HL-60 (cell line): ENCODE measurements around the gene DNAJC27.

ENCODE experiments used
- DNase-seq, 2 experiments: peaks; one replicate each; pipeline ENCODE4 v3.0.0-alpha.2; 2010 to 2020; ENCODE audit warnings: low read depth in 1 of 2, low spot score in 1 of 2
- H3K27ac ChIP-seq: fragments of 250-450 bp; sonication (Bioruptor Pico); replicated peaks from 2 replicates; pipeline ENCODE4 v1.5.1; 2020; ENCODE audit warnings: mild to moderate bottlenecking, moderate library complexity
- H3K27me3 ChIP-seq: fragments of 250-450 bp; sonication (Bioruptor Pico); 2 replicates; pipeline ENCODE4 v1.5.1; 2021; ENCODE audit warnings: mild to moderate bottlenecking, moderate library complexity; ENCODE audit not compliant: insufficient read depth, poor library complexity, severe bottlenecking
- H3K4me3 ChIP-seq: replicated peaks from 2 replicates; pipeline ENCODE4 v1.5.1; 2011; ENCODE audit warnings: mild to moderate bottlenecking, control low read depth, low read length; ENCODE audit not compliant: insufficient read depth
- GABPA ChIP-seq: IDR thresholded peaks from 2 replicates; pipeline ENCODE4 v1.6.1; 2012; ENCODE audit warnings: low read depth
- POLR2AphosphoS5 ChIP-seq: IDR thresholded peaks from 2 replicates; pipeline ENCODE4 v1.6.1; 2012; ENCODE audit warnings: low read depth
- SPI1 ChIP-seq: IDR thresholded peaks from 2 replicates; pipeline ENCODE4 v1.6.1; 2012; ENCODE audit warnings: low read depth, mild to moderate bottlenecking, borderline replicate concordance
- TF ChIP-seq, protein P1 (sequence below): IDR thresholded peaks from one replicate; pipeline ENCODE4 v1.5.1; 2011; ENCODE audit warnings: low read length, control low read depth, inconsistent platforms; ENCODE audit not compliant: insufficient read depth
- TF ChIP-seq, protein P2 (sequence below): IDR thresholded peaks from 2 replicates; pipeline ENCODE4 v1.6.1; 2012; ENCODE audit warnings: low read depth; ENCODE audit not compliant: insufficient replicate concordance

The DNAJC27 gene

GRCh38 chr2:24972315-24972961 is 683 bp upstream of the DNAJC27 start:
- no peaks in the 10 kb centered on the region for H3K27me3 ChIP-seq
- peak overlapping the region; percentile 95 for H3K27ac ChIP-seq
- peak overlapping the region; percentile 83 for H3K4me3 ChIP-seq
- DNase-seq, result peak; percentile 14 to 38
- peak; percentile 7; the same call in 1 of the 2 replicates for TF ChIP-seq POLR2AphosphoS5
- TF ChIP-seq, protein P1, sequence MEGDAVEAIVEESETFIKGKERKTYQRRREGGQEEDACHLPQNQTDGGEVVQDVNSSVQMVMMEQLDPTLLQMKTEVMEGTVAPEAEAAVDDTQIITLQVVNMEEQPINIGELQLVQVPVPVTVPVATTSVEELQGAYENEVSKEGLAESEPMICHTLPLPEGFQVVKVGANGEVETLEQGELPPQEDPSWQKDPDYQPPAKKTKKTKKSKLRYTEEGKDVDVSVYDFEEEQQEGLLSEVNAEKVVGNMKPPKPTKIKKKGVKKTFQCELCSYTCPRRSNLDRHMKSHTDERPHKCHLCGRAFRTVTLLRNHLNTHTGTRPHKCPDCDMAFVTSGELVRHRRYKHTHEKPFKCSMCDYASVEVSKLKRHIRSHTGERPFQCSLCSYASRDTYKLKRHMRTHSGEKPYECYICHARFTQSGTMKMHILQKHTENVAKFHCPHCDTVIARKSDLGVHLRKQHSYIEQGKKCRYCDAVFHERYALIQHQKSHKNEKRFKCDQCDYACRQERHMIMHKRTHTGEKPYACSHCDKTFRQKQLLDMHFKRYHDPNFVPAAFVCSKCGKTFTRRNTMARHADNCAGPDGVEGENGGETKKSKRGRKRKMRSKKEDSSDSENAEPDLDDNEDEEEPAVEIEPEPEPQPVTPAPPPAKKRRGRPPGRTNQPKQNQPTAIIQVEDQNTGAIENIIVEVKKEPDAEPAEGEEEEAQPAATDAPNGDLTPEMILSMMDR, result no peak

DNA sequence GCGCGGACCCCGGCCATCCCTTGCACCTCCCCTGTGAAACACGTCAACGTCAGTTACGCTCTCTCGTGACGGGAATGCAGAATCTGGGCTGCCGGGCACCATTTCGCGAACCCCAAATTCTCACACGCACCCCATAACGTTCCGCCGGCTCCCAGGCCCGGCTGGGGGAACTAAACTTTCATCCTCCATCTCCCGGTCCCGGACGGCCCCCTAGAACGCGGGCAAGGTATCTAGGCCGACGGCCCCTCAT is 544 bp downstream of the DNAJC27 start:
- no peak for TF ChIP-seq GABPA
- TF ChIP-seq SPI1, result no peak
- TF ChIP-seq, protein P1, result no peak
- TF ChIP-seq, protein P2, sequence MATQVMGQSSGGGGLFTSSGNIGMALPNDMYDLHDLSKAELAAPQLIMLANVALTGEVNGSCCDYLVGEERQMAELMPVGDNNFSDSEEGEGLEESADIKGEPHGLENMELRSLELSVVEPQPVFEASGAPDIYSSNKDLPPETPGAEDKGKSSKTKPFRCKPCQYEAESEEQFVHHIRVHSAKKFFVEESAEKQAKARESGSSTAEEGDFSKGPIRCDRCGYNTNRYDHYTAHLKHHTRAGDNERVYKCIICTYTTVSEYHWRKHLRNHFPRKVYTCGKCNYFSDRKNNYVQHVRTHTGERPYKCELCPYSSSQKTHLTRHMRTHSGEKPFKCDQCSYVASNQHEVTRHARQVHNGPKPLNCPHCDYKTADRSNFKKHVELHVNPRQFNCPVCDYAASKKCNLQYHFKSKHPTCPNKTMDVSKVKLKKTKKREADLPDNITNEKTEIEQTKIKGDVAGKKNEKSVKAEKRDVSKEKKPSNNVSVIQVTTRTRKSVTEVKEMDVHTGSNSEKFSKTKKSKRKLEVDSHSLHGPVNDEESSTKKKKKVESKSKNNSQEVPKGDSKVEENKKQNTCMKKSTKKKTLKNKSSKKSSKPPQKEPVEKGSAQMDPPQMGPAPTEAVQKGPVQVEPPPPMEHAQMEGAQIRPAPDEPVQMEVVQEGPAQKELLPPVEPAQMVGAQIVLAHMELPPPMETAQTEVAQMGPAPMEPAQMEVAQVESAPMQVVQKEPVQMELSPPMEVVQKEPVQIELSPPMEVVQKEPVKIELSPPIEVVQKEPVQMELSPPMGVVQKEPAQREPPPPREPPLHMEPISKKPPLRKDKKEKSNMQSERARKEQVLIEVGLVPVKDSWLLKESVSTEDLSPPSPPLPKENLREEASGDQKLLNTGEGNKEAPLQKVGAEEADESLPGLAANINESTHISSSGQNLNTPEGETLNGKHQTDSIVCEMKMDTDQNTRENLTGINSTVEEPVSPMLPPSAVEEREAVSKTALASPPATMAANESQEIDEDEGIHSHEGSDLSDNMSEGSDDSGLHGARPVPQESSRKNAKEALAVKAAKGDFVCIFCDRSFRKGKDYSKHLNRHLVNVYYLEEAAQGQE, result no peak
- no peak for TF ChIP-seq POLR2AphosphoS5
- Histone ChIP-seq H3K4me3 (peak overlapping the region; percentile 83), H3K27ac (peak overlapping the region; percentile 95), H3K27me3 (no peaks in the 10 kb centered on the region)
- DNase-seq, result peak in 1 of 2 experiments; percentile 37

DNA sequence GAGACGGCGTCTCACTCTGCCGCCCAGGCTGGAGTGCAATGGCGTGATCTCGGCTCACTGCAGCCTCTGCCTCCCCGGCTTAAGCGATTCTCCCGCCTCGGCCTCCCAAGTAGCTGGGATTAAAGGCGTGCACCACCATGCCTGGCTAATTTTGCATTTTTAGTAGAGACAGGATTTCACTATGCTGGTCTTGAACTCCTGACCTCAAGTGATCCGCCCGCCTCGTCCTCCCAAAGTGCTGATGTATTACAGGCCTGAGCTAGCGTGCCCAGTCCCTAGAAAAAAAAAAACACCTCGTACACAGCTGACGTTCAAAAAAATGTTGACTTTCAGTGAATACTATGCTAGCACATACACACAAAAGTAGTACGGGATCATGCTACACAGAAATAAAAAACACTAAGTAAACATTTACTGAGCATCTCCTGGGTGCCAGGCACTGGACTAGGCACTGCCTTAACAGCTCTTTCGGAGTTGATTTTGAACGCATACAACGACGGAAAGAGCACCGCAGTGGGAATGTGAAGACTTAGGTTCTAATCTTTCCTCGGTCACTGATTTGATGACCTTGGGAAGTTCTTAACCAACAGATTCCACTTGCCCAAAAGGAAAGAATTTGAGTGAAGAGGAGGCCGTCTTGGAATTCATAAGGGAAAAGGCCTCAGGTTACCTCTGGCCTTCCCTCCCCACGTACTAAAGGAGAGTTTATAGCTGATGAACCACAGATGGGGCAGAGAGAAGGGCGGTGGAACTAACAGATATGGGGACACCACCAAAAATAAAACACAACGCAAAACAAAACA is 1.1 kb downstream of the DNAJC27 start:
- TF ChIP-seq, protein P1, result no peak
- no peak for TF ChIP-seq POLR2AphosphoS5
- TF ChIP-seq GABPA, result no peak
- TF ChIP-seq, protein P2, result no peak
- no peak for TF ChIP-seq SPI1
- Histone ChIP-seq H3K27me3 (no peaks in the 10 kb centered on the region), H3K4me3 (peak overlapping the region; percentile 83), H3K27ac (peak overlapping the region; percentile 95)
- DNase-seq, result peak in 1 of 2 experiments; percentile 12
